ENCODE measurements around the gene BACH2. TPM values are rescaled to one million over a fixed set of nuclear protein-coding genes. Genes with fewer than 3 reads are reported as not detected.

BACH2 gene
- total and polyA plus RNA-seq, 10 of the 15 experiments (the other 5 are each of a cell fraction or from before 2014, with no cell fraction given): 0.03 to 0.28 (median 0.04) TPM; not detected in 3

DNA sequence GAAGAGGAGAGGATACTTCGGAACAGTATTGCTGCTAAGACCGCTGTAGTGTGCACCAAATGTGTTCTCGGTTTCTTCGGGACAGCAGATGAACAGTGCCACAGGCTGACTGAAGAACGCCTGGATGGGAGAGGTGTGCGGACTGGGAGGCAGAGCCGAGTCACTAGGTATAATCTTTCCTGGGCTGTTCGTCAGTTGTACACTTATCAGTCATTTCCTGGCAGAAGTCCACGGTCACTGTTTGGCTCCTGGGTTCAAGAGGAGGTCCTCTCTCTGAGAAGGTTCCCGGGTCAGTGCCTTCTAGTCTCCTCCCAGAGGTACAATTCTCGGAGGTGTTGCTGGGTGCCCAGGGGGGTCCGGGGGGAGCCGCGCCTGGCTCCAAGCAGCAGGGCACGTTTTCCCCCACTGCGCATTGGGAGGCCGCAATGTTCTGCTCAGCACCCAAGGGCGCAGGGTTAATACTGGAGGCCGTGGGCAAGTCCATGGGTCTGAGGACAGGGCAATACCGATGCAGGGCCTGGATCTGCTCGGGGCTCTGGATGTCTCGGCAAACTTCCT, 364.3 kb downstream of the BACH2 start:
- no peak overlapping the region for H3K9ac ChIP-seq (ENCODE audit: control insufficient read depth, insufficient read depth, low read length)
- no peak overlapping the region for H3K27ac ChIP-seq (ENCODE audit: control insufficient read depth, insufficient read depth)
- in situ Hi-C loops (cut with MboI) (no loop called here), intact Hi-C loops (cut with micrococcal nuclease; ENCODE audit: unreplicated experiment) (no loop called here)
- H4K20me1 ChIP-seq (ENCODE audit: control insufficient read depth, insufficient read depth): no peaks in the 10 kb centered on the region
- no peak overlapping the region for H3K4me2 ChIP-seq (ENCODE audit: control insufficient read depth, insufficient read depth)
- 66% methylated on average over 22 of the region's 22 CpGs for WGBS (ENCODE audit: insufficient coverage, insufficient replicate concordance, low lambda C conversion rate, missing lambda C conversion rate)
- no peak overlapping the region for H2AFZ ChIP-seq (ENCODE audit: control insufficient read depth, low read depth, low read length)
- DNase-seq (ENCODE audit: low read depth, low spot score) (no peak), FAIRE-seq (no peak), ATAC-seq (no peak)
- SMC1A ChIA-PET (ENCODE audit: uncharacterized antibody, unreplicated experiment): no interaction called here
- POLR2A ChIA-PET: no interaction called here
- CTCF ChIA-PET: no interaction called here
- no peaks in the 10 kb centered on the region for H3K36me3 ChIP-seq (ENCODE audit: control insufficient read depth in 2 of 2, insufficient read depth in 2 of 2, low read length in 1 of 2)
- no peaks in the 10 kb centered on the region for H3K4me1 ChIP-seq (ENCODE audit: control insufficient read depth, insufficient read depth, low read length)
- TF ChIP-seq NFXL1 (IDR thresholded peaks at IDR 0.05; ENCODE audit: borderline replicate concordance): no peak
- TF ChIP-seq DPF2 (IDR thresholded peaks at IDR 0.05): no peak
- TF ChIP-seq MLLT1 (IDR thresholded peaks at IDR 0.05): no peak
- TF ChIP-seq POU2F2 (IDR thresholded peaks at IDR 0.05; ENCODE audit: borderline replicate concordance, low read depth, low read length): no peak
- no peak for TF ChIP-seq IKZF2 (IDR thresholded peaks at IDR 0.05)
- TF ChIP-seq GABPA (IDR thresholded peaks at IDR 0.05; ENCODE audit: low read depth): no peak
- no peak for TF ChIP-seq PBX3 (IDR thresholded peaks at IDR 0.05; ENCODE audit: insufficient replicate concordance, low read depth, low read length)
- no peak for TF ChIP-seq POLR2AphosphoS2 (IDR thresholded peaks at IDR 0.05; ENCODE audit: low read depth, low read length)
- no peak for TF ChIP-seq SMAD1 (IDR thresholded peaks at IDR 0.05; ENCODE audit: low read depth, partially characterized antibody)
- no peak for TF ChIP-seq MTA3 (IDR thresholded peaks at IDR 0.05; ENCODE audit: borderline replicate concordance, low read length)
- TF ChIP-seq STAT3 (IDR thresholded peaks at IDR 0.05; ENCODE audit: low read depth, low read length): no peak
- H3K27me3 ChIP-seq (replicated peaks in 1 of 2; ENCODE audit: control insufficient read depth in 2 of 2, insufficient read depth in 2 of 2, low read length in 1 of 2): peaks cover 0 to 2% of the 10 kb centered on the region in 2 experiments; a peak in 2 of 4 replicates
- H3K9me3 ChIP-seq (replicated peaks; ENCODE audit: control insufficient read depth, insufficient read depth, low read length): no peaks in the 10 kb centered on the region
- no TSS peak for BruUV-seq (replicated peaks)
- no peak overlapping the region for H3K4me3 ChIP-seq
- RAD21 ChIA-PET (ENCODE audit: unreplicated experiment): no interaction called here
- H3K79me2 ChIP-seq (ENCODE audit: control insufficient read depth, insufficient read depth, low read length): no peaks in the 10 kb centered on the region
